Caco-2 (cell line): ENCODE results near the gene FAF2. TPM values are rescaled to one million over a fixed set of nuclear protein-coding genes. Genes with fewer than 3 reads are reported as not detected.
A peak's percentile ranks its signal among the peaks of the same experiment; 100 is the strongest.

Experiments used
- BruUV-seq: library from RNA; stranded (reverse); fragments of 400-500 nt; replicated peaks from 2 replicates; lab custom pipeline; 2021; lab: Mats Ljungman, UMichigan
- CTCF ChIA-PET: fragments of 300-600 bp; sonication (Branson Sonifier 250); formaldehyde crosslinking; loops from one replicate; lab custom pipeline; 2022; ENCODE audit warnings: antibody characterized with exemption; lab: Charles Lee
- POLR2A ChIA-PET: fragments of 300-600 bp; sonication (Branson Sonifier 250); formaldehyde crosslinking; loops from one replicate; lab custom pipeline; 2022; ENCODE audit warnings: antibody characterized with exemption; lab: Charles Lee
- DNase-seq, 2 experiments: peaks; one replicate each; pipeline versions ENCODE4 v3.0.0 to v3.0.0-alpha.2; 2020 to 2022
- H3K27me3 ChIP-seq: replicated peaks from 2 replicates; pipeline ENCODE4 v1.6.0; 2011; ENCODE audit warnings: low read length; ENCODE audit not compliant: control insufficient read depth, insufficient read depth
- H3K36me3 ChIP-seq: 2 replicates; pipeline ENCODE4 v1.5.1; 2011; ENCODE audit warnings: low read length; ENCODE audit not compliant: control insufficient read depth, insufficient read depth
- H3K4me1 ChIP-seq: fragments of 250-450 bp; sonication (Bioruptor Pico); 2 replicates; pipeline ENCODE4 v1.5.1; 2020; ENCODE audit warnings: mild to moderate bottlenecking
- H3K4me3 ChIP-seq: 2 replicates; pipeline ENCODE4 v1.5.1; 2011; ENCODE audit warnings: low read depth, mild to moderate bottlenecking, control low read depth, low read length
- H3K9me3 ChIP-seq: fragments of 250-450 bp; sonication (Bioruptor Pico); 2 replicates; pipeline ENCODE4 v1.5.1; 2020; ENCODE audit warnings: mild to moderate bottlenecking, moderate library complexity
- H3K27ac Mint-ChIP-seq: one replicate; pipeline ENCODE4 v1.8.0; 2022; ENCODE audit warnings: mixed read lengths; ENCODE audit not compliant: unreplicated experiment
- H3K27me3 Mint-ChIP-seq: one replicate; pipeline ENCODE4 v1.8.0; 2022; ENCODE audit warnings: mixed read lengths; ENCODE audit not compliant: insufficient read depth, unreplicated experiment
- H3K36me3 Mint-ChIP-seq: one replicate; pipeline ENCODE4 v1.8.0; 2022; ENCODE audit warnings: mild to moderate bottlenecking, mixed read lengths; ENCODE audit not compliant: insufficient read depth, unreplicated experiment
- H3K4me1 Mint-ChIP-seq: one replicate; pipeline ENCODE4 v1.8.0; 2022; ENCODE audit warnings: low read depth, mixed read lengths; ENCODE audit not compliant: unreplicated experiment
- H3K4me3 Mint-ChIP-seq: one replicate; pipeline ENCODE4 v1.8.0; 2022; ENCODE audit warnings: mild to moderate bottlenecking, moderate library complexity, mixed read lengths; ENCODE audit not compliant: unreplicated experiment
- H3K9me3 Mint-ChIP-seq: one replicate; pipeline ENCODE4 v1.8.0; 2022; ENCODE audit warnings: mixed read lengths; ENCODE audit not compliant: unreplicated experiment
- intact Hi-C: fragments of 100-400 bp; cut with micrococcal nuclease; formaldehyde crosslinking; loops from one replicate; pipeline ENCODE4 v1.10.0; 2022; ENCODE audit not compliant: unreplicated experiment
- total RNA-seq: library from RNA; stranded (reverse); gene quantifications from 2 replicates; pipeline ENCODE4 v1.2.3, GENCODE V29; 2022
- TF ChIP-seq, protein P1 (sequence below), 2 experiments: fragments of 200-600 bp in 1 of 2; IDR thresholded peaks; 1 replicate in 1 of 2; 2 replicates in 1 of 2; pipeline versions ENCODE4 v1.5.1 to v1.8.0; 2011 to 2022; ENCODE audit warnings: antibody characterized with exemption in 1 of 2, control low read depth in 1 of 2, inconsistent platforms in 1 of 2, low read depth in 1 of 2, low read length in 1 of 2, mild to moderate bottlenecking in 1 of 2, moderate library complexity in 1 of 2; ENCODE audit not compliant: insufficient read depth in 1 of 2, severe bottlenecking in 1 of 2, unreplicated experiment in 1 of 2

Gene FAF2
- total RNA-seq, 1 experiment from 2014 or later = 55.5 TPM

- TF ChIP-seq, protein P1, sequence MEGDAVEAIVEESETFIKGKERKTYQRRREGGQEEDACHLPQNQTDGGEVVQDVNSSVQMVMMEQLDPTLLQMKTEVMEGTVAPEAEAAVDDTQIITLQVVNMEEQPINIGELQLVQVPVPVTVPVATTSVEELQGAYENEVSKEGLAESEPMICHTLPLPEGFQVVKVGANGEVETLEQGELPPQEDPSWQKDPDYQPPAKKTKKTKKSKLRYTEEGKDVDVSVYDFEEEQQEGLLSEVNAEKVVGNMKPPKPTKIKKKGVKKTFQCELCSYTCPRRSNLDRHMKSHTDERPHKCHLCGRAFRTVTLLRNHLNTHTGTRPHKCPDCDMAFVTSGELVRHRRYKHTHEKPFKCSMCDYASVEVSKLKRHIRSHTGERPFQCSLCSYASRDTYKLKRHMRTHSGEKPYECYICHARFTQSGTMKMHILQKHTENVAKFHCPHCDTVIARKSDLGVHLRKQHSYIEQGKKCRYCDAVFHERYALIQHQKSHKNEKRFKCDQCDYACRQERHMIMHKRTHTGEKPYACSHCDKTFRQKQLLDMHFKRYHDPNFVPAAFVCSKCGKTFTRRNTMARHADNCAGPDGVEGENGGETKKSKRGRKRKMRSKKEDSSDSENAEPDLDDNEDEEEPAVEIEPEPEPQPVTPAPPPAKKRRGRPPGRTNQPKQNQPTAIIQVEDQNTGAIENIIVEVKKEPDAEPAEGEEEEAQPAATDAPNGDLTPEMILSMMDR (IDR thresholded peaks at IDR 0.05; ENCODE audit: insufficient read depth in 1 of 2, low read depth in 1 of 2, low read length in 1 of 2, severe bottlenecking in 1 of 2, unreplicated experiment in 1 of 2) = no peak
- Histone ChIP-seq H3K9me3 (no peaks in the 10 kb centered on the region), H3K27me3 (no peaks in the 10 kb centered on the region), H3K4me1 (no peaks in the 10 kb centered on the region), H3K36me3 (peaks cover 10% of the 10 kb centered on the region), H3K4me3 (no peak overlapping the region)
- CTCF ChIA-PET = no interaction called here
- POLR2A ChIA-PET = no interaction called here
- Mint-ChIP-seq H3K36me3 (peaks cover 56% of the 10 kb centered on the region), H3K4me3 (no peak overlapping the region), H3K9me3 (no peaks in the 10 kb centered on the region), H3K27ac (no peak overlapping the region), H3K27me3 (no peaks in the 10 kb centered on the region), H3K4me1 (peaks cover 9% of the 10 kb centered on the region)
- intact Hi-C loops = no loop called here
- no peak for DNase-seq
- no TSS peak for BruUV-seq
Observed at GRCh38 chr5:176533390-176533789, 85.2 kb downstream of the FAF2 start.

- H3K9me3 Mint-ChIP-seq = no peaks in the 10 kb centered on the region
- H3K27ac Mint-ChIP-seq = no peak overlapping the region
- peaks cover 53% of the 10 kb centered on the region for H3K36me3 Mint-ChIP-seq
Observed at GRCh38 chr5:176533894-176534611, 85.9 kb downstream of the FAF2 start.

DNA sequence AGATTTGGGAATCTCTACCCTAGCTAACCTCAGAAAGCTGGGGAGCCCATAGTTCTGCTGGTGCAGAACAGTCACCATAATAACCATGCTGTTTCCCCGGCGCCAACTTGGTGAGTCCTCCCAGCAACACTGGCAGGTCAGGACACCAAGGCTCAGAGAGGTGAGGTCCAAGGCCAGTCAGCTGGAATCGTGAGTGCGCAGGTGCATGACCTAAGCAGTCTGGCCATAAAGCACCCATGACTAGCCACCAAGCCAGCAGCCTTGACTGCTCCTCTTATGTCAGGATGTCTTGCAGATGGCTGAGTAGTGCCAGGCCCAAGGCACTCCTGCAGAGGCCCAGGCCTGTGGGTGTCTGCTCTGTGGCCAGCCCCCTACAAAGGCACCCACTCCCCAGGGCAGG is 86.5 kb downstream of the FAF2 start:
- ChIA-PET POLR2A (interaction anchor here (1.0 kb wide), 1 partner anchor 9 kb away, joined by 4 read pairs; no protein-coding TSS in a partner anchor), CTCF (interaction anchor here (1.2 to 1.5 kb wide), 3 partner anchors 9 to 126 kb away, joined by 3 to 5 read pairs (median 4); partner anchors contain the start of gene CLTB)
- H3K27ac Mint-ChIP-seq = no peak overlapping the region
- peaks cover 15% of the 10 kb centered on the region for H3K4me1 Mint-ChIP-seq
- no peak overlapping the region; the same call in 1 of the 2 replicates for H3K4me3 ChIP-seq
- H3K36me3 Mint-ChIP-seq = peaks cover 49% of the 10 kb centered on the region
- H3K36me3 ChIP-seq = peaks cover 7% of the 10 kb centered on the region; the same call in 1 of the 2 replicates
- intact Hi-C loops = loop anchor here (5.0 kb wide), 1 partner anchor 1897 kb away; no protein-coding TSS in a partner anchor
- DNase-seq = no peak
- TF ChIP-seq, protein P1 (IDR thresholded peaks at IDR 0.05; ENCODE audit: insufficient read depth in 1 of 2, low read depth in 1 of 2, low read length in 1 of 2, severe bottlenecking in 1 of 2, unreplicated experiment in 1 of 2) = no peak
- H3K9me3 Mint-ChIP-seq = no peaks in the 10 kb centered on the region
- no peaks in the 10 kb centered on the region for H3K27me3 ChIP-seq
- H3K4me3 Mint-ChIP-seq = peak overlapping the region; percentile 96
- H3K9me3 ChIP-seq = no peaks in the 10 kb centered on the region
- no TSS peak for BruUV-seq
- no peaks in the 10 kb centered on the region for H3K27me3 Mint-ChIP-seq
- no peaks in the 10 kb centered on the region for H3K4me1 ChIP-seq

More at GRCh38 chr5:176533894-176534611, 85.9 kb downstream of the FAF2 start:
- Mint-ChIP-seq H3K4me3 (no peak overlapping the region), H3K4me1 (peaks cover 15% of the 10 kb centered on the region), H3K27me3 (no peaks in the 10 kb centered on the region)
- TF ChIP-seq, protein P1 (IDR thresholded peaks at IDR 0.05; ENCODE audit: insufficient read depth in 1 of 2, low read depth in 1 of 2, low read length in 1 of 2, severe bottlenecking in 1 of 2, unreplicated experiment in 1 of 2) = no peak
- Histone ChIP-seq H3K27me3 (no peaks in the 10 kb centered on the region), H3K9me3 (no peaks in the 10 kb centered on the region), H3K36me3 (peaks cover 10% of the 10 kb centered on the region), H3K4me3 (no peak overlapping the region), H3K4me1 (no peaks in the 10 kb centered on the region)
- BruUV-seq = no TSS peak
- ChIA-PET CTCF (no interaction called here), POLR2A (interaction anchor here (1.0 kb wide), 1 partner anchor 9 kb away, joined by 4 read pairs; no protein-coding TSS in a partner anchor)
- intact Hi-C loops = no loop called here
- DNase-seq = no peak
